CD4-positive, alpha-beta T cell (primary cell): Measurements from ENCODE around the gene KPTN. TPM values are rescaled to one million over a fixed set of nuclear protein-coding genes. Genes with fewer than 3 reads are reported as not detected.

Experiments used
- ATAC-seq: fragments of 200-7000 bp; cut with Tn5 transposase; one replicate; pipeline ENCODE4 v1.10.0; 2022; ENCODE audit warnings: mild to moderate bottlenecking; ENCODE audit not compliant: poor library complexity
- CTCF ChIA-PET: fragments of 350-600 bp; sonication (Branson Sonifier 250); formaldehyde crosslinking; loops from one replicate; lab custom pipeline; 2021; ENCODE audit warnings: antibody characterized with exemption, inconsistent platforms; lab: Charles Lee
- POLR2A ChIA-PET: fragments of 350-600 bp; sonication (Branson Sonifier 250); formaldehyde crosslinking; loops from one replicate; lab custom pipeline; 2021; ENCODE audit warnings: antibody characterized with exemption, inconsistent platforms; lab: Charles Lee
- DNase-seq, 14 experiments: peaks; one replicate each; pipeline ENCODE4 v3.0.0-alpha.2; 2013 to 2020; ENCODE audit warnings: mixed read lengths in 2 of 14
- H3K27ac ChIP-seq, 2 donors: one replicate each; pipeline versions ENCODE4 v1.5.1 to v1.7.0; 2013; ENCODE audit warnings: low read length in 2 of 2, low read depth in 1 of 2, mild to moderate bottlenecking in 1 of 2
- H3K27me3 ChIP-seq, 2 experiments: 1 replicate in 1 of 2; 2 replicates in 1 of 2; pipeline versions ENCODE4 v1.6.1 to v1.7.0; 2013; ENCODE audit warnings: low read length in 2 of 2, control low read depth in 1 of 2, mild to moderate bottlenecking in 1 of 2, moderate library complexity in 1 of 2; ENCODE audit not compliant: insufficient read depth in 2 of 2, control insufficient read depth in 1 of 2
- H3K36me3 ChIP-seq: one replicate; pipeline ENCODE4 v1.6.1; 2013; ENCODE audit warnings: low read length, control low read depth; ENCODE audit not compliant: insufficient read depth
- H3K4me1 ChIP-seq: one replicate; pipeline ENCODE4 v1.6.1; 2013; ENCODE audit warnings: low read length, control low read depth; ENCODE audit not compliant: insufficient read depth
- H3K4me3 ChIP-seq: one replicate; pipeline ENCODE4 v1.5.1; 2013; ENCODE audit warnings: mild to moderate bottlenecking, low read length, moderate library complexity
- H3K9me3 ChIP-seq, 2 experiments: 1 replicate in 1 of 2; 2 replicates in 1 of 2; pipeline versions ENCODE4 v1.6.1 to v1.7.0; 2013; ENCODE audit warnings: low read length in 2 of 2, mild to moderate bottlenecking in 2 of 2, control low read depth in 1 of 2, moderate library complexity in 1 of 2; ENCODE audit not compliant: control insufficient read depth in 1 of 2, insufficient read depth in 1 of 2
- H3K27ac Mint-ChIP-seq: one replicate; pipeline ENCODE4 v1.8.0; 2020; ENCODE audit warnings: mixed read lengths
- H3K27me3 Mint-ChIP-seq: one replicate; pipeline ENCODE4 v1.8.0; 2021; ENCODE audit warnings: mixed read lengths
- H3K36me3 Mint-ChIP-seq: one replicate; pipeline ENCODE4 v1.8.0; 2021; ENCODE audit warnings: low read depth, mixed read lengths
- H3K4me1 Mint-ChIP-seq: one replicate; pipeline ENCODE4 v1.8.0; 2021; ENCODE audit warnings: low read depth, mixed read lengths
- H3K4me3 Mint-ChIP-seq: one replicate; pipeline ENCODE4 v1.8.0; 2020; ENCODE audit warnings: mild to moderate bottlenecking, mixed read lengths
- H3K9me3 Mint-ChIP-seq: one replicate; pipeline ENCODE4 v1.8.0; 2020; ENCODE audit warnings: mixed read lengths
- CTCF ChIP-seq: fragments of 200-600 bp; IDR thresholded peaks from one replicate; pipeline ENCODE4 v1.8.0; 2022; ENCODE audit warnings: antibody characterized with exemption, mild to moderate bottlenecking
- intact Hi-C, 2 experiments: fragments of 100-400 bp; cut with DNase I in 1 of 2; cut with micrococcal nuclease in 1 of 2; formaldehyde crosslinking; loops; one replicate each; pipeline versions ENCODE4 v1.15.1 to v1.9.0; 2023 to 2025; cut with DNase I, micrococcal nuclease
- total RNA-seq, 174 experiments: library from RNA in 2 of 174; stranded (reverse) in 2 of 174; gene quantifications; one replicate each; pipeline ENCODE4 v1.2.3 and lab custom pipeline; 2021 to 2026

KPTN gene
- total RNA-seq, 2 experiments from 2014 or later: 3.6 to 4.5 TPM

DNA sequence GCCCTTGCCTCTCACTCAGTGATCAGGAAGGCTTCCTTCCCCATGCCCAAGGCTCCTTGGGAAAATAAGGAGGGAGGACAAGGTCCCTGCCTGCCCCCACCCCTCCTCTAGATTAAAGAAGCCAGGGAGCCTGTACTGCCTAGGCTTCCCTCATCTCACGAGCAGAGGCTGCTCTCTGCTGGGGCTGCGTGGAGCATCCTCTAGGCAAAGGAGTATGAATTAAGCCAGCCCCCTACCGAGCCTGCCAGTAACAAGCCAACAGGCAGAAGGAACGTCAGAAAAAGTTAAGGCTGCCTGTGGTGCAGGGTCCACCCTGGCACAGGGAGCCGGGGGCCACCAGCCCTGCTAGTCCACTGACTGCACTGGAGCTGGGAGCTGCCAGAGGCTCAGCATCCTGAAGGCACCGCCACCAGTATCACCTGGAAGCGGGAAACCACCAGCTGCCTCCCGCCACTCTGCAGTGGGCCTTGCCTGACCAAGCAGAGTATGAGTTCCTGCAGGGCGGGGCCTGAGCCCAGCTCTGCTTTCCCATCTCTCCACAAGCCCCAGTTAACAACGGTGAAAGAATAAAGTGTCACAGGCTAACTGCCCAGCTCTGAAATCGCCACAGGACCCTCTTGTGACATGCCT lies 24.0 kb upstream of the KPTN start:
- ChIA-PET CTCF (no interaction called here), POLR2A (interaction anchor here (0.8 kb wide), 1 partner anchor 20 kb away, joined by 3 read pairs; no protein-coding TSS in a partner anchor)
- ATAC-seq: no peak
- TF ChIP-seq CTCF: no peak
- H3K9me3 ChIP-seq: no peaks in the 10 kb centered on the region
- intact Hi-C loops: no loop called here
- Mint-ChIP-seq H3K9me3 (no peaks in the 10 kb centered on the region), H3K27me3 (no peaks in the 10 kb centered on the region), H3K4me1 (peaks cover 47% of the 10 kb centered on the region), H3K27ac (no peak overlapping the region), H3K4me3 (no peak overlapping the region), H3K36me3 (peaks cover 53% of the 10 kb centered on the region)
- H3K4me3 ChIP-seq: no peak overlapping the region
- no peak overlapping the region for H3K27ac ChIP-seq
- DNase-seq: no peak
- no peaks in the 10 kb centered on the region for H3K27me3 ChIP-seq
- H3K36me3 ChIP-seq: peaks cover 63% of the 10 kb centered on the region
- H3K4me1 ChIP-seq: peaks cover 51% of the 10 kb centered on the region

DNA sequence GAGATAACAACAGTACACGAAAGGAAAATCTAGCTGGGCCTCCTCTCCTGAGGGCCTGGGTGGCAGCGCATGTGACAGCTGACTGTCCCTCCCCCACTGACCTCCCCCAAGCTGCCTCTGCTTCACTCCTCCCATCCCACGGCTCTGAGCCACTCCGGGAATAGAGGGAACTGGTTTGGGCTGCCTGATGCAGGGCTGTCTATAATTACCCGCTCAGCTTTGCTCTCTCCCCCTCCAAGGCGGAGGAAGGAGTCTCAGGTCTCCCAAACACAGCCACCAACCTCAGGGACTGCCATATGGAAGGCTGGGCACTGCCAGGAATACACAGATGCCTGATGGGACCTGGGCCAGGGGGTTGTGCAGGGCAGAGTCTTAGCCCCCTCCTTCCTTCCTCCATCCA lies 23.0 kb upstream of the KPTN start:
- H3K4me3 Mint-ChIP-seq: no peak overlapping the region
- intact Hi-C loops: no loop called here
- ChIA-PET CTCF (no interaction called here), POLR2A (no interaction called here)
- Histone ChIP-seq H3K4me1 (peaks cover 41% of the 10 kb centered on the region), H3K4me3 (no peak overlapping the region), H3K36me3 (peaks cover 68% of the 10 kb centered on the region), H3K27ac (no peak overlapping the region), H3K9me3 (no peaks in the 10 kb centered on the region), H3K27me3 (no peaks in the 10 kb centered on the region)
- peaks cover 37% of the 10 kb centered on the region for H3K4me1 Mint-ChIP-seq
- no peak for TF ChIP-seq CTCF
- DNase-seq (no peak), ATAC-seq (no peak)
- H3K27ac Mint-ChIP-seq: no peak overlapping the region
- H3K9me3 Mint-ChIP-seq: no peaks in the 10 kb centered on the region
- H3K27me3 Mint-ChIP-seq: no peaks in the 10 kb centered on the region
- peaks cover 52% of the 10 kb centered on the region for H3K36me3 Mint-ChIP-seq

GRCh38 chr19:47506459-47506858 lies 22.4 kb upstream of the KPTN start:
- Histone ChIP-seq H3K4me1 (peaks cover 35% of the 10 kb centered on the region), H3K27me3 (no peaks in the 10 kb centered on the region), H3K36me3 (peaks cover 65% of the 10 kb centered on the region), H3K4me3 (no peak overlapping the region), H3K27ac (no peak overlapping the region), H3K9me3 (no peaks in the 10 kb centered on the region)
- no peaks in the 10 kb centered on the region for H3K9me3 Mint-ChIP-seq
- H3K36me3 Mint-ChIP-seq: peaks cover 54% of the 10 kb centered on the region
- DNase-seq (no peak), ATAC-seq (no peak)
- no peak overlapping the region for H3K27ac Mint-ChIP-seq
- no peak overlapping the region for H3K4me3 Mint-ChIP-seq
- peaks cover 35% of the 10 kb centered on the region for H3K4me1 Mint-ChIP-seq
- H3K27me3 Mint-ChIP-seq: no peaks in the 10 kb centered on the region
- POLR2A ChIA-PET: no interaction called here
- intact Hi-C loops: no loop called here
- no peak for TF ChIP-seq CTCF
- CTCF ChIA-PET: no interaction called here
